ENCODE results near the gene RINL.

RINL gene

GRCh38 chr19:38850436-38850975 lies 27.6 kb downstream of the RINL start:
- DNase-seq (ENCODE audit: low spot score): no peak
- Histone ChIP-seq H3K36me3 (replicated peaks in 1 of 2; ENCODE audit: control insufficient read depth in 2 of 2, insufficient read depth in 2 of 2, low read length in 2 of 2) (peaks cover 19 to 35% of the 10 kb centered on the region in 2 donors), H4K8ac (ENCODE audit: low read depth, low read length) (no peak overlapping the region)

GRCh38 chr19:38849860-38850435 lies 28.1 kb downstream of the RINL start, which contains the start of gene HNRNPL:
Gene HNRNPL (minus strand): TSS chr19:38849986. CDS start chr19:38849966, 20 bp downstream.
- peak within 1 kb of the TSS; percentile 99 for H3K23ac ChIP-seq (ENCODE audit: low read depth, low read length, poor library complexity)
- H3K9me3 ChIP-seq (replicated peaks in 1 of 2; ENCODE audit: control insufficient read depth in 2 of 2, insufficient read depth in 1 of 2, low read depth in 1 of 2, low read length in 2 of 2): no peaks in the 10 kb centered on the region
- H3K14ac ChIP-seq (ENCODE audit: low read length): peak within 1 kb of the TSS; percentile 99
- H2BK5ac ChIP-seq (ENCODE audit: low read length): peak within 1 kb of the TSS; percentile 99
- peak within 1 kb of the TSS; percentile 99 for H2AK5ac ChIP-seq (ENCODE audit: low read depth, low read length)
- peaks cover 24 to 41% of the 10 kb centered on the region in 2 donors for H3K36me3 ChIP-seq (replicated peaks in 1 of 2; ENCODE audit: control insufficient read depth in 2 of 2, insufficient read depth in 2 of 2, low read length in 2 of 2)
- peak within 1 kb of the TSS; percentile 99 for H3K4ac ChIP-seq (ENCODE audit: low read length)
- H3K4me3 ChIP-seq (ENCODE audit: low read length in 2 of 2): peak within 1 kb of the TSS; percentile 79 to 91
- peak within 1 kb of the TSS; percentile 96 for H2BK120ac ChIP-seq (ENCODE audit: low read depth, low read length)
- WGBS, 2 donors (ENCODE audit: extremely low coverage in 2 of 2, insufficient read length in 2 of 2, insufficient replicate concordance in 1 of 2): no CpG with 5 or more reads among the region's 50 CpGs
- peak within 1 kb of the TSS; percentile 75 for H2BK12ac ChIP-seq (ENCODE audit: low read length)
- peak within 1 kb of the TSS; percentile 82 for H2AFZ ChIP-seq (ENCODE audit: low read length)
- H3K79me1 ChIP-seq (ENCODE audit: low read depth, low read length): peaks cover 4% of the 10 kb centered on the region
- peaks cover 15 to 16% of the 10 kb centered on the region in 2 donors for H3K4me1 ChIP-seq (ENCODE audit: control insufficient read depth in 2 of 2, insufficient read depth in 1 of 2, low read depth in 1 of 2, low read length in 2 of 2)
- H3K18ac ChIP-seq (ENCODE audit: low read length): peak within 1 kb of the TSS; percentile 100
- H3K27ac ChIP-seq (replicated peaks; ENCODE audit: low read length): peak within 1 kb of the TSS; percentile 94
- H3K27me3 ChIP-seq (ENCODE audit: control insufficient read depth in 3 of 3, insufficient read depth in 3 of 3, low read depth in 1 of 3, low read length in 3 of 3): no peaks in the 10 kb centered on the region
- peak; percentile 100 for DNase-seq (ENCODE audit: low spot score)
- peak within 1 kb of the TSS; percentile 72 for H3K4me2 ChIP-seq (ENCODE audit: insufficient read depth, low read length, poor library complexity, severe bottlenecking)
- H4K91ac ChIP-seq (ENCODE audit: low read depth, low read length, poor library complexity): peak within 1 kb of the TSS; percentile 98
- H2BK15ac ChIP-seq (ENCODE audit: low read length): peak within 1 kb of the TSS; percentile 89
- peak within 1 kb of the TSS; percentile 100 for H3K9ac ChIP-seq (ENCODE audit: low read depth, low read length, poor library complexity)
- no peak within 1 kb of the TSS for H4K8ac ChIP-seq (ENCODE audit: low read depth, low read length)

More at GRCh38 chr19:38850436-38850975, 27.6 kb downstream of the RINL start:
- Histone ChIP-seq H3K9ac (ENCODE audit: low read depth, low read length, poor library complexity) (peak overlapping the region; percentile 79), H2BK12ac (ENCODE audit: low read length) (no peak overlapping the region), H3K23ac (ENCODE audit: low read depth, low read length, poor library complexity) (no peak overlapping the region), H3K4me2 (ENCODE audit: insufficient read depth, low read length, poor library complexity, severe bottlenecking) (peak overlapping the region; percentile 57), H4K91ac (ENCODE audit: low read depth, low read length, poor library complexity) (no peak overlapping the region), H3K79me1 (ENCODE audit: low read depth, low read length) (peaks cover 4% of the 10 kb centered on the region), H3K9me3 (replicated peaks in 1 of 2; ENCODE audit: control insufficient read depth in 2 of 2, insufficient read depth in 1 of 2, low read depth in 1 of 2, low read length in 2 of 2) (no peaks in the 10 kb centered on the region), H2AFZ (ENCODE audit: low read length) (peak overlapping the region; percentile 63), H2BK120ac (ENCODE audit: low read depth, low read length) (no peak overlapping the region), H2AK5ac (ENCODE audit: low read depth, low read length) (peak overlapping the region; percentile 99), H3K14ac (ENCODE audit: low read length) (no peak overlapping the region), H2BK5ac (ENCODE audit: low read length) (peak overlapping the region; percentile 96), H3K4me1 (ENCODE audit: control insufficient read depth in 2 of 2, insufficient read depth in 1 of 2, low read depth in 1 of 2, low read length in 2 of 2) (peaks cover 15 to 16% of the 10 kb centered on the region in 2 donors), H3K18ac (ENCODE audit: low read length) (peak overlapping the region; percentile 84), H3K27ac (replicated peaks; ENCODE audit: low read length) (peak overlapping the region; percentile 87), H3K27me3 (ENCODE audit: control insufficient read depth in 3 of 3, insufficient read depth in 3 of 3, low read depth in 1 of 3, low read length in 3 of 3) (no peaks in the 10 kb centered on the region), H3K4me3 (ENCODE audit: low read length in 2 of 2) (peak overlapping the region; percentile 79 to 84), H3K4ac (ENCODE audit: low read length) (no peak overlapping the region), H2BK15ac (ENCODE audit: low read length) (peak overlapping the region; percentile 89)
- no CpG with 5 or more reads among the region's 26 CpGs for WGBS, 2 donors (ENCODE audit: extremely low coverage in 2 of 2, insufficient read length in 2 of 2, insufficient replicate concordance in 1 of 2)

DNA sequence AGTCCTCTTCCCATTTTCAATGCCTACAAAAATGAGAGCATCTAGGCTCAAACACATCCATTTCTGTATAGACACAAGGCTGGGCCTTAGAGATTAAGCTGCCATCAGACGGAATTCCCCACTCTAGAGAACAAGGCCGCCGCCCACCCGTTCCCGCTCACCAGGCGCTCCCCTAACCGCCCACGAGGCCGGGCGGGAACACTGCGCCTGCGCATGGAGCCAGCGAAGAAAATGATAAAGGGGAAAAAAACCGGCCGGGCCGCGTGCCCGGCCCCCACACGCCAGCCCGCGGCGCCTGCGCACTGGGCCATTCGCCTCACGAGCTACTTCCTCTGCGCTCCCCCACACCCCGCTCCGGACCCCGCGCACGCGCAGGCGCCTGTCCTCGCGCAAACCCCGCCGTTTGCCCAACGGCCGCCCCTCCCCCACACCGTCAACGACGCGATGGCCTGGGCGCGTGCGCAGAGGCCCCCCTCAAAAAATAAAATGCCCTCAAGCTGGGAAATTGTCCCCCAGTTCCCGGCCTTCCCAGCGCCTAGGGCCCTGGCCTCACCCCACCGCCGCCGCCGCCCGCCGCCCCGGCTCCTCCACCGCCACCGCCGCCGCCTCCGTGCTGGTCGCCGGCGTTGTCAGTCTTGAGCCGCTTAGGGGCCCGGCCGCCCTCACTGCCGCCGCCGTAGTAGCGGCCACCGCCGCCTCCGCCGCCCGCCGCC lies 28.8 kb downstream of the RINL start:
- WGBS, 2 donors (ENCODE audit: extremely low coverage in 2 of 2, insufficient read length in 2 of 2, insufficient replicate concordance in 1 of 2): no CpG with 5 or more reads among the region's 76 CpGs
- Histone ChIP-seq H3K27ac (replicated peaks; ENCODE audit: low read length) (peak overlapping the region; percentile 94), H3K4ac (ENCODE audit: low read length) (peak overlapping the region; percentile 99)

More for the DNA sequence above, 28.8 kb downstream of the RINL start:
- Histone ChIP-seq H3K9me3 (replicated peaks in 1 of 2; ENCODE audit: control insufficient read depth in 2 of 2, insufficient read depth in 1 of 2, low read depth in 1 of 2, low read length in 2 of 2) (no peaks in the 10 kb centered on the region), H3K18ac (ENCODE audit: low read length) (peak overlapping the region; percentile 100), H3K14ac (ENCODE audit: low read length) (peak overlapping the region; percentile 99), H3K27me3 (ENCODE audit: control insufficient read depth in 3 of 3, insufficient read depth in 3 of 3, low read depth in 1 of 3, low read length in 3 of 3) (no peaks in the 10 kb centered on the region), H2AK5ac (ENCODE audit: low read depth, low read length) (peak overlapping the region; percentile 88), H4K8ac (ENCODE audit: low read depth, low read length) (no peak overlapping the region), H2BK12ac (ENCODE audit: low read length) (peak overlapping the region; percentile 75), H3K4me3 (ENCODE audit: low read length in 2 of 2) (peak overlapping the region; percentile 68 to 91), H3K4me1 (ENCODE audit: control insufficient read depth in 2 of 2, insufficient read depth in 1 of 2, low read depth in 1 of 2, low read length in 2 of 2) (peaks cover 15 to 16% of the 10 kb centered on the region in 2 donors), H3K9ac (ENCODE audit: low read depth, low read length, poor library complexity) (peak overlapping the region; percentile 100), H2BK120ac (ENCODE audit: low read depth, low read length) (peak overlapping the region; percentile 96), H3K23ac (ENCODE audit: low read depth, low read length, poor library complexity) (peak overlapping the region; percentile 99), H4K91ac (ENCODE audit: low read depth, low read length, poor library complexity) (peak overlapping the region; percentile 98), H3K79me1 (ENCODE audit: low read depth, low read length) (peaks cover 4% of the 10 kb centered on the region), H2AFZ (ENCODE audit: low read length) (peak overlapping the region; percentile 82), H2BK5ac (ENCODE audit: low read length) (peak overlapping the region; percentile 99), H2BK15ac (ENCODE audit: low read length) (peak overlapping the region; percentile 59), H3K36me3 (replicated peaks in 1 of 2; ENCODE audit: control insufficient read depth in 2 of 2, insufficient read depth in 2 of 2, low read length in 2 of 2) (peaks cover 29 to 47% of the 10 kb centered on the region in 2 donors), H3K4me2 (ENCODE audit: insufficient read depth, low read length, poor library complexity, severe bottlenecking) (peak overlapping the region; percentile 72)
- peak; percentile 96 for DNase-seq (ENCODE audit: low spot score)

Measured in neuronal stem cell (in vitro differentiated cells).